ENCODE results near the gene TTC7B.

Gene TTC7B

DNA sequence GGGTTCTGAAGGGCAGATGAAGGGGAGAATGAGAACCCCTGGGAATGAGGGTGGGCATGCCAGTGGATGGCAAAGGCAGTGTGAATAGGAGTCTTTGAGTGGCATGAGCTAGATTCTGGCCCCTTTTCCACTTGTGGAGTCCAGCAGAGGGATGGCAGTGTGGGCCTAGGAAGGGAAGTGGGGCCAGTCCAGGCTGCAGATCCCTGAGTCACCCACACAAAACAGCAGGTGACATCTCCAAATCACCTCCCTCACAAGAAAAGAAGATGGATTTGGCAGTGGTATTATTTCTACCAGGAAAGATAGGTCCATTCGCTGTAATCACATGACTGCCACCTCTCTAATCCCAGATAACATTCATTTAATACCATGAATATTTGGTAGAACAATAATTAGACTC, 151.3 kb downstream of the TTC7B start:
- H3K27ac ChIP-seq, result no peak overlapping the region
- TF ChIP-seq, protein P1, sequence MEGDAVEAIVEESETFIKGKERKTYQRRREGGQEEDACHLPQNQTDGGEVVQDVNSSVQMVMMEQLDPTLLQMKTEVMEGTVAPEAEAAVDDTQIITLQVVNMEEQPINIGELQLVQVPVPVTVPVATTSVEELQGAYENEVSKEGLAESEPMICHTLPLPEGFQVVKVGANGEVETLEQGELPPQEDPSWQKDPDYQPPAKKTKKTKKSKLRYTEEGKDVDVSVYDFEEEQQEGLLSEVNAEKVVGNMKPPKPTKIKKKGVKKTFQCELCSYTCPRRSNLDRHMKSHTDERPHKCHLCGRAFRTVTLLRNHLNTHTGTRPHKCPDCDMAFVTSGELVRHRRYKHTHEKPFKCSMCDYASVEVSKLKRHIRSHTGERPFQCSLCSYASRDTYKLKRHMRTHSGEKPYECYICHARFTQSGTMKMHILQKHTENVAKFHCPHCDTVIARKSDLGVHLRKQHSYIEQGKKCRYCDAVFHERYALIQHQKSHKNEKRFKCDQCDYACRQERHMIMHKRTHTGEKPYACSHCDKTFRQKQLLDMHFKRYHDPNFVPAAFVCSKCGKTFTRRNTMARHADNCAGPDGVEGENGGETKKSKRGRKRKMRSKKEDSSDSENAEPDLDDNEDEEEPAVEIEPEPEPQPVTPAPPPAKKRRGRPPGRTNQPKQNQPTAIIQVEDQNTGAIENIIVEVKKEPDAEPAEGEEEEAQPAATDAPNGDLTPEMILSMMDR (conservative IDR thresholded peaks at IDR 0.05), result no peak
- TF ChIP-seq ZFX (IDR thresholded peaks at IDR 0.05), result no peak

DNA sequence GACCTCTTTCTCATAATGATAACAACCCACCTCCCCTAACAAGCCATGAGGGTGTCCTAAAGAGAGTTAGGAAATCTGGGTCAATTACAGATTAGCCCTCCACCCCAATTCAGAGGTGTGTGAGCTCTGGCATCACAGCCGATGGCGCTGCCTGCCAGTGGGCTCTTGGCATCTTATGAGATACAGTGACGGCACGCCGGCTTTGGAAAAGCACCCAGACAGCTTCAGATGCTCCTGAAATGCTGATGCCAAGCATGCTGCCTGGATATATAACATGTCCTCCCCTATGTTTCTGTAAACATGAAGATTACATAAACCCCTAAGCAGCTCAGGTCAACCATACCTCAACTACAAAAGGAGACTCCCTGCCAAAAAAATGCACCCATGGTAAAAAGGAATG, 152.6 kb downstream of the TTC7B start:
- TF ChIP-seq, protein P1 (conservative IDR thresholded peaks at IDR 0.05), result no peak
- TF ChIP-seq ZFX (IDR thresholded peaks at IDR 0.05), result no peak

DNA sequence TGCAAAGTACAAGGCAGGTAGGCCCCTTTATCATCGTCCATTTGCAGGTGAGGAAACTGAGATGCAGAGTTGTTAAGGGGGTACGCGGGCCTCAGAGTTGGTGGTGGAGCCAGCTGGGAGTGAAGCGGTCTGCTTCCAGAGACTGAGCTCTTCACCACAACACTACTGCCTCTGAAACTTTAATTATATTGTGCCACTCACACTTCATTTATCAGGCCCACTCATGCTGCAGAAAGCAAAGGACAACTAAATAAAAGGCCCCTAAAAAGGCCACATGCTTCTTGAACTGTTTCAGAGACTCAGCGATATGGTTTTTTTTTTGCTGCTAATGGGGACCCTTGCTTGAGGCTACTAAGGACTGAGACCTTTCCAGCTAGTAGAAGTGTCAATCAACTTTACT, 153.1 kb downstream of the TTC7B start:
- H3K27ac ChIP-seq, result no peak overlapping the region
- TF ChIP-seq, protein P1 (conservative IDR thresholded peaks at IDR 0.05), result no peak
- no peak for TF ChIP-seq ZFX (IDR thresholded peaks at IDR 0.05)

More for the DNA sequence above, 152.6 kb downstream of the TTC7B start:
- H3K27ac ChIP-seq, result no peak overlapping the region

DNA sequence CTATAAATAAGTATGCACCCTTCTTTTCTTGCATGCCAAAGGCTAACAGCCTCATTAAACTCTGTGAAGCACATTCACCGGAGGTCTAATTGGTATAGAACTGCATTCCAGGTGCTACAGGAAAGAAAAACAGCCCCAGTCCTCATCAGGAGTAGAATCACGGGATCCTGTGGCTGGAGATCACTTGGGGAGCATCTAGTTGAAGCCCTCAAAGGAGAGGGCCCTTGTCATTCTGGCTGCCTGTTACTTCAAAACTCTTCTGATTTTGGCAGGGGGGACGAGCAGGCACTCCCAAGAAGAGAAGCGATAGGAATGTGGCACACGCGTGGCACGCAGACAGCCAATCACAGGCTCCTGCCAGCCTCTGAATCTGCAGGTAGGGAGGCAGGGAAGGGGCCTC, 154.4 kb downstream of the TTC7B start:
- no peak overlapping the region for H3K27ac ChIP-seq
- no peak for TF ChIP-seq ZFX (IDR thresholded peaks at IDR 0.05)
- TF ChIP-seq, protein P1 (conservative IDR thresholded peaks at IDR 0.05), result no peak

DNA sequence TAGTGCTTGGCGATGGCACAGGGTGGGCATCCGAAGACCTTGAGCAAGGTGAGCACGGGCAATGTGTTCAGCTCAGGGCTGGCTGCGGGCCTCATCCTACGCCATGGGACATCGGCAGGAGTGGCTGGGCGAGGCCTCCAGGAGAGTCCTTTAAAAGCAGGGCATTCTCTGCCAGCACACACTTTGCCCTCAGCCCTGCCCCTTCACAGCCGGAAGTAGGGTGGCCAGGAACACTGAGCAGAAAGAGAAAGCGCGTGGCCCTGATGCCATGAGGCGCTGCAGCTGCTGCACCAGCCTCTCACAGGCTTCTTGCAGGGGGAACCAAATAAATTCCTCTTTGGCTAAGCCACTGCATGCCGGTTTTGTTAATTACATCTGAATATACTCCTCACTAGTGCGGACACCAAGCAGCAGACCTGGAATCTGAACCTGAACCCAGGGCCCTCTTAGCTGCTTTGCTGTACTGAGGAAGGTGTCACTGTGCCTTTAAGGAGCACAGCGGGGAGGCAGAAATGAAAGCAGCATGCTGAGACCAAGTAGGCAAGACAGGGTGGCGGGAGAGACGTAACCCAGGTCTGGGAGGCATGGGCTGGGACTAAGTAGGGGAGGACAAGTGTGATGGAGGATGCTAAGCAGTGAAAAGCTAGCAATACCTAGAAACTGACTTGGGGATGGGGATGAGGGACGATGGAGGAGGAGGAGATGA, 155.2 kb downstream of the TTC7B start:
- TF ChIP-seq, protein P1 (conservative IDR thresholded peaks at IDR 0.05), result no peak
- TF ChIP-seq ZFX (IDR thresholded peaks at IDR 0.05), result no peak
- no peak overlapping the region for H3K27ac ChIP-seq

DNA sequence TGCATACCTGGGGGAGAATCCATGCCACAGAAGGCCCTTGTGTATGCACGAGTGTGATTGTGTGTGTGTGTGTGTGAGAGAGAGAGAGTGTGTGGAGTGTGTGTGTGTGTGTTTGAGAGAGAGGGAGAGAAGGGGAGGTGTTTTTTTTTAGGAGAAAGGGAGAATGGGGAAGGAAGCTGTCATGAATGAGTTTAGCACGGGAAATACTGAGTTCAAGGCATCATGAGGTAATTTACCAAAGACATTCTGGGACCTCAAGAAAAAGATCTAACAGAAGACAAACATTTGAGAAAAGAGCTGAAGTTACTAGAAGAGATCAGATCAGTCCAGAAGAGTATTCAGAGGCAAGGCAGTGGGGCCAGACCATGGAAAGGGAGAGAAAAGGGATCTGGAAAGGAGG, 157.1 kb downstream of the TTC7B start:
- no peak overlapping the region for H3K27ac ChIP-seq
- TF ChIP-seq, protein P1 (conservative IDR thresholded peaks at IDR 0.05), result no peak
- no peak for TF ChIP-seq ZFX (IDR thresholded peaks at IDR 0.05)

DNA sequence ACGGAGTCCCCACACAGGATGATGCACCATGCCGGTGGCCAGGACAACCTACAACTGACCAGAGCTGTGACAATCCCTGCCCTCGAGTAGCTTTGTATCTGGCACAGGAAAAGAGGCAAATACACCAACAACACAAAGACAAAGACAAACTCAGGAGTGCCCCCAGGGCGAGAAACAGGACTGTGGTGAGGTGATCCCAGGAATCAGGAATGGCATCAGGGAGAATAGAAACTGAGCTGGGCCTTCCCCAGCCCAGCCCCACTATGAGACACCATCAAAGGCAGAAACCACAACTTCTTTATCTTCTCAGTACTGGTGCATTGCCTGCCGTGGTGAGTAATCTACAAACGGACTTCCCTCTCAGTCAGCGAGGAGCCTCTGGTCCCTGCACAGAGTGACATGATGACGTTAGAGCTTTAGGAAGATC, 157.7 kb downstream of the TTC7B start:
- no peak for TF ChIP-seq ZFX (IDR thresholded peaks at IDR 0.05)
- TF ChIP-seq, protein P1 (conservative IDR thresholded peaks at IDR 0.05), result no peak
- H3K27ac ChIP-seq, result no peak overlapping the region

Measured in C4-2B (cell line).